HepG2 (cell line): ENCODE results near the gene ZFAND6. TPM values are rescaled to one million over a fixed set of nuclear protein-coding genes. Genes with fewer than 3 reads are reported as not detected.
A peak's percentile ranks its signal among the peaks of the same experiment; 100 is the strongest.

Source experiments
- CENPBD1 ChIP-seq: sonication (generic); formaldehyde crosslinking; IDR thresholded peaks from 2 replicates; pipeline ENCODE4 v1.8.0; 2022; ENCODE audit warnings: missing genetic modification reagents, low read depth, mild to moderate bottlenecking, borderline replicate concordance
- CTCF ChIP-seq: sonication (generic); formaldehyde crosslinking; IDR thresholded peaks from 2 replicates; pipeline ENCODE4 v1.5.0; 2020; ENCODE audit warnings: mild to moderate bottlenecking, missing genetic modification reagents, moderate library complexity
- E2F5 ChIP-seq: sonication (generic); formaldehyde crosslinking; conservative IDR thresholded peaks from 2 replicates; pipeline ENCODE4 v1.4.0; 2020; ENCODE audit warnings: missing genetic modification reagents
- HMGXB3 ChIP-seq: sonication (generic); formaldehyde crosslinking; IDR thresholded peaks from 2 replicates; pipeline ENCODE4 v1.4.0; 2020; ENCODE audit warnings: missing genetic modification reagents, borderline replicate concordance
- HNRNPH1 ChIP-seq: fragments of 200-400 bp; formaldehyde crosslinking; optimal IDR thresholded peaks from 2 replicates; pipeline ENCODE3; 2017; ENCODE audit warnings: mild to moderate bottlenecking, low read depth, low read length
- IRF1 ChIP-seq: sonication (generic); formaldehyde crosslinking; IDR thresholded peaks from 2 replicates; pipeline ENCODE4 v1.4.0; 2020; ENCODE audit warnings: low read depth, mild to moderate bottlenecking, missing genetic modification reagents
- NFE2L1 ChIP-seq: sonication (generic); formaldehyde crosslinking; IDR thresholded peaks from 2 replicates; pipeline ENCODE4 v1.4.0; 2020; ENCODE audit warnings: missing genetic modification reagents, mild to moderate bottlenecking, borderline replicate concordance
- NFYB ChIP-seq: sonication (generic); formaldehyde crosslinking; IDR thresholded peaks from 2 replicates; pipeline ENCODE4 v1.4.0; 2020; ENCODE audit warnings: missing genetic modification reagents
- PHF5A ChIP-seq: IDR thresholded peaks from one replicate; pipeline ENCODE4 v1.6.1; 2018; ENCODE audit warnings: low read depth, missing genetic modification reagents; ENCODE audit not compliant: unreplicated experiment
- REPIN1 ChIP-seq: sonication (generic); formaldehyde crosslinking; IDR thresholded peaks from 2 replicates; pipeline ENCODE4 v1.8.0; 2022; ENCODE audit warnings: missing genetic modification reagents, low read depth, mild to moderate bottlenecking, borderline replicate concordance
- REXO4 ChIP-seq: sonication (generic); formaldehyde crosslinking; IDR thresholded peaks from 2 replicates; pipeline ENCODE4 v1.8.0; 2022; ENCODE audit warnings: missing genetic modification reagents, mild to moderate bottlenecking, borderline replicate concordance
- RFXAP ChIP-seq: sonication (generic); formaldehyde crosslinking; IDR thresholded peaks from 2 replicates; pipeline ENCODE4 v1.4.0; 2020; ENCODE audit warnings: missing genetic modification reagents, borderline replicate concordance
- TCF12 ChIP-seq, 2 experiments: fragments of 450-650 bp in 1 of 2; sonication (generic) in 1 of 2; formaldehyde crosslinking in 1 of 2; IDR thresholded peaks; 2 replicates each; pipeline versions ENCODE4 v1.6.1 to v1.8.0; 2017 to 2022; ENCODE audit warnings: antibody characterized with exemption in 1 of 2, mild to moderate bottlenecking in 1 of 2, missing genetic modification reagents in 1 of 2, moderate library complexity in 1 of 2
- ZFP1 ChIP-seq: IDR thresholded peaks from 2 replicates; pipeline ENCODE4 v1.6.1; 2016
- ZNF205 ChIP-seq: IDR thresholded peaks from 2 replicates; pipeline ENCODE4 v1.6.1; 2018; ENCODE audit warnings: missing biosample characterization, missing genetic modification reagents
- ZNF34 ChIP-seq: sonication (generic); formaldehyde crosslinking; IDR thresholded peaks from 2 replicates; pipeline ENCODE4 v1.4.0; 2020; ENCODE audit warnings: mild to moderate bottlenecking, missing genetic modification reagents, borderline replicate concordance
- ZNF362 ChIP-seq: sonication (generic); formaldehyde crosslinking; IDR thresholded peaks from 2 replicates; pipeline ENCODE4 v1.4.0; 2020; ENCODE audit warnings: missing genetic modification reagents, mild to moderate bottlenecking, borderline replicate concordance
- ZNF530 ChIP-seq: sonication (generic); formaldehyde crosslinking; IDR thresholded peaks from 2 replicates; pipeline ENCODE4 v1.5.0; 2020; ENCODE audit warnings: low read depth, mild to moderate bottlenecking, missing genetic modification reagents
- ZNF766 ChIP-seq: sonication (generic); formaldehyde crosslinking; IDR thresholded peaks from 2 replicates; pipeline ENCODE4 v1.5.0; 2020; ENCODE audit warnings: missing genetic modification reagents, borderline replicate concordance
- ZNF776 ChIP-seq: sonication (generic); formaldehyde crosslinking; IDR thresholded peaks from 2 replicates; pipeline ENCODE4 v1.4.0; 2020; ENCODE audit warnings: mild to moderate bottlenecking, missing genetic modification reagents
- polyA plus RNA-seq, 8 experiments: library from polyadenylated mRNA; depleted of rRNA in 3 of 8; stranded (reverse) in 7 of 8; unstranded in 1 of 8; fragments of >200 nt; fragmentation: Illumina TruSeq in 4 of 8; extraction: Trizol in 4 of 8; gene quantifications; 2 replicates each; pipeline versions ENCODE4 v1.2.1 to v1.2.3, GENCODE V29; 2011 to 2016; ENCODE audit warnings: low read depth in 4 of 8, missing spikeins in 1 of 8, mixed read lengths in 1 of 8; ENCODE audit not compliant: insufficient read depth in 1 of 8
- total RNA-seq, 5 experiments: library from RNA; depleted of rRNA; stranded (reverse); fragments of >200 nt; fragmentation: Illumina TruSeq; extraction: Trizol; gene quantifications; 2 replicates each; pipeline ENCODE4 v1.2.3, GENCODE V29; 2016; ENCODE audit warnings: low read depth in 1 of 5

ZFAND6 gene
- total and polyA plus RNA-seq, 2 of the 13 experiments (the other 11 are each of a cell fraction or from before 2014, with no cell fraction given) = 84.2 to 115 TPM

GRCh38 chr15:80160570-80161156 lies 101.2 kb downstream of the ZFAND6 start (continued):
- TF ChIP-seq HMGXB3 (CRISPR knock-in tag) (0 out of 2 replicates have a peak, but pooled peaks have one; percentile 49), ZNF205 (CRISPR knock-in tag) (no peak), E2F5 (CRISPR knock-in tag) (no peak), ZNF530 (CRISPR knock-in tag) (no peak), IRF1 (CRISPR knock-in tag) (no peak), TCF12 (IDR thresholded peaks at IDR 0.05) (no peak), TCF12 (CRISPR knock-in tag; IDR thresholded peaks at IDR 0.05) (no peak), CTCF (no peak), REPIN1 (no peak), HNRNPH1 (no peak), NFE2L1 (CRISPR knock-in tag) (peak; percentile 74; the same call in 1 of the 2 replicates), RFXAP (CRISPR knock-in tag) (no peak), ZNF776 (no peak), ZNF766 (CRISPR knock-in tag) (no peak), NFYB (CRISPR knock-in tag) (no peak), REXO4 (CRISPR knock-in tag) (no peak), PHF5A (CRISPR knock-in tag) (peak; percentile 83), ZNF362 (no peak), CENPBD1 (no peak), ZFP1 (CRISPR knock-in tag) (peak; percentile 36; the same call in 1 of the 2 replicates), ZNF34 (CRISPR knock-in tag) (no peak)
